Neuronal stem cell (in vitro differentiated cells): ENCODE measurements around the gene LIX1L.
"Not testable (repeated sequence)": the region's sequence is repeated elsewhere in the genome, so short reads cannot be mapped to it uniquely, and the experiment has no call there.

ENCODE experiments used
- DNase-seq: peaks from one replicate; pipeline ENCODE4 v3.0.0-alpha.2; 2013; ENCODE audit warnings: low spot score
- H2AFZ ChIP-seq: one replicate; pipeline ENCODE4 v1.6.1; 2013; ENCODE audit warnings: mild to moderate bottlenecking, low read length, inconsistent platforms
- H2AK5ac ChIP-seq: 2 replicates; pipeline ENCODE4 v1.6.1; 2013; ENCODE audit warnings: low read depth, mild to moderate bottlenecking, inconsistent platforms, low read length, moderate library complexity, mixed read lengths
- H2BK120ac ChIP-seq: 2 replicates; pipeline ENCODE4 v1.6.1; 2013; ENCODE audit warnings: low read depth, mild to moderate bottlenecking, inconsistent platforms, low read length, moderate library complexity, mixed read lengths
- H2BK12ac ChIP-seq: one replicate; pipeline ENCODE4 v1.6.1; 2013; ENCODE audit warnings: low read length, inconsistent platforms
- H2BK15ac ChIP-seq: 2 replicates; pipeline ENCODE4 v1.6.1; 2013; ENCODE audit warnings: mild to moderate bottlenecking, low read length, inconsistent platforms, mixed read lengths
- H2BK5ac ChIP-seq: one replicate; pipeline ENCODE4 v1.6.1; 2013; ENCODE audit warnings: inconsistent platforms, mild to moderate bottlenecking, low read length, moderate library complexity
- H3K14ac ChIP-seq: one replicate; pipeline ENCODE4 v1.6.1; 2013; ENCODE audit warnings: low read length, inconsistent platforms
- H3K18ac ChIP-seq: 2 replicates; pipeline ENCODE4 v1.6.1; 2013; ENCODE audit warnings: low read length, inconsistent platforms
- H3K23ac ChIP-seq: 2 replicates; pipeline ENCODE4 v1.6.1; 2013; ENCODE audit warnings: low read depth, mild to moderate bottlenecking, mixed read lengths, low read length, inconsistent platforms; ENCODE audit not compliant: poor library complexity
- H3K27ac ChIP-seq: replicated peaks from 3 replicates; pipeline ENCODE4 v1.5.1; 2013; ENCODE audit warnings: low read length, inconsistent platforms
- H3K27me3 ChIP-seq, 3 experiments: 2 replicates each; pipeline ENCODE4 v1.6.1; 2013; ENCODE audit warnings: low read length in 3 of 3, mild to moderate bottlenecking in 2 of 3, inconsistent platforms in 1 of 3, low read depth in 1 of 3, mixed read lengths in 1 of 3, moderate library complexity in 1 of 3; ENCODE audit not compliant: control insufficient read depth in 3 of 3, insufficient read depth in 3 of 3
- H3K36me3 ChIP-seq, 2 donors: replicated peaks in 1 of 2; 2 replicates each; pipeline ENCODE4 v1.6.1; 2013; ENCODE audit warnings: low read length in 2 of 2; ENCODE audit not compliant: control insufficient read depth in 2 of 2, insufficient read depth in 2 of 2
- H3K4ac ChIP-seq: 2 replicates; pipeline ENCODE4 v1.6.1; 2013; ENCODE audit warnings: inconsistent platforms, mild to moderate bottlenecking, low read length, moderate library complexity
- H3K4me1 ChIP-seq, 2 donors: 1 replicate in 1 of 2; 2 replicates in 1 of 2; pipeline ENCODE4 v1.6.1; 2013; ENCODE audit warnings: low read length in 2 of 2, low read depth in 1 of 2; ENCODE audit not compliant: control insufficient read depth in 2 of 2, insufficient read depth in 1 of 2
- H3K4me2 ChIP-seq: one replicate; pipeline ENCODE4 v1.6.1; 2013; ENCODE audit warnings: mild to moderate bottlenecking, low read length, inconsistent platforms; ENCODE audit not compliant: insufficient read depth, poor library complexity, severe bottlenecking
- H3K4me3 ChIP-seq, 2 donors: 2 replicates each; pipeline ENCODE4 v1.5.1; 2013; ENCODE audit warnings: low read length in 2 of 2, mild to moderate bottlenecking in 2 of 2, inconsistent platforms in 1 of 2, moderate library complexity in 1 of 2
- H3K79me1 ChIP-seq: one replicate; pipeline ENCODE4 v1.6.1; 2013; ENCODE audit warnings: low read depth, mild to moderate bottlenecking, inconsistent platforms, low read length, moderate library complexity
- H3K9ac ChIP-seq: one replicate; pipeline ENCODE4 v1.6.1; 2013; ENCODE audit warnings: mild to moderate bottlenecking, low read depth, low read length, inconsistent platforms; ENCODE audit not compliant: poor library complexity
- H3K9me3 ChIP-seq, 2 donors: replicated peaks in 1 of 2; 2 replicates each; pipeline versions ENCODE3 to v1.6.1; 2013; ENCODE audit warnings: low read length in 2 of 2, mild to moderate bottlenecking in 2 of 2, inconsistent platforms in 1 of 2, low read depth in 1 of 2, mixed read lengths in 1 of 2, moderate library complexity in 1 of 2; ENCODE audit not compliant: control insufficient read depth in 2 of 2, insufficient read depth in 1 of 2
- H4K8ac ChIP-seq: one replicate; pipeline ENCODE4 v1.6.1; 2013; ENCODE audit warnings: low read depth, mild to moderate bottlenecking, inconsistent platforms, low read length, moderate library complexity
- H4K91ac ChIP-seq: one replicate; pipeline ENCODE4 v1.6.1; 2013; ENCODE audit warnings: low read length, low read depth, mild to moderate bottlenecking, inconsistent platforms; ENCODE audit not compliant: poor library complexity
- WGBS, 2 donors: extraction: QIAGEN DNeasy Blood & Tissue Kit; methylation state at CpG; one replicate each; pipeline ENCODE4 v1.1.7; 2013; ENCODE audit warnings: missing lambda C conversion rate in 2 of 2, mixed read lengths in 1 of 2; ENCODE audit not compliant: insufficient read length in 2 of 2, insufficient replicate concordance in 1 of 2; ENCODE audit errors: extremely low coverage in 2 of 2; 5-methylcytosine and 5-hydroxymethylcytosine counted together

The LIX1L gene

DNA sequence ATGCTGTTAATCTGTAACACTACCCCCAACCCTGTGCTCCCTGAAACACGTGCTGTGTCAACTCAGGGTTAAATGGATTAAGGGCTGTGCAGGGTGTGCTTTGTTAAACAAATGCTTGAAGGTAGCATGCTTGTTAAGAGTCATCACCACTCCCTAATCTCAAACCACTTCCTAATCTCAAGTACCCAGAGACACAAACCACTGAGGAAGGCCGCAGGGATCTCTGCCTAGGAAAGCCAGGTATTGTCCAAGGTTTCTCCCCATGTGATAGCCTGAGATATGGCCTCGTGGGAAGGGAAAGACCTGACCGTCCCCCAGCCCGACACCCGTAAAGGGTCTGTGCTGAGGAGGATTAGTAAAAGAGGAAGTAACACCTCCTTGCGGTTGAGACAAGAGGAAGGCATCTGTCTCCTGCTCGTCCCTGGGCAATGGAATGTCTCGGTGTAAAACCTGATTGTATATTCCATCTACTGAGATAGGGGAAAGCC is 25.3 kb downstream of the LIX1L start:
- not testable (repeated sequence) for H2BK5ac ChIP-seq, H3K27ac ChIP-seq

DNA sequence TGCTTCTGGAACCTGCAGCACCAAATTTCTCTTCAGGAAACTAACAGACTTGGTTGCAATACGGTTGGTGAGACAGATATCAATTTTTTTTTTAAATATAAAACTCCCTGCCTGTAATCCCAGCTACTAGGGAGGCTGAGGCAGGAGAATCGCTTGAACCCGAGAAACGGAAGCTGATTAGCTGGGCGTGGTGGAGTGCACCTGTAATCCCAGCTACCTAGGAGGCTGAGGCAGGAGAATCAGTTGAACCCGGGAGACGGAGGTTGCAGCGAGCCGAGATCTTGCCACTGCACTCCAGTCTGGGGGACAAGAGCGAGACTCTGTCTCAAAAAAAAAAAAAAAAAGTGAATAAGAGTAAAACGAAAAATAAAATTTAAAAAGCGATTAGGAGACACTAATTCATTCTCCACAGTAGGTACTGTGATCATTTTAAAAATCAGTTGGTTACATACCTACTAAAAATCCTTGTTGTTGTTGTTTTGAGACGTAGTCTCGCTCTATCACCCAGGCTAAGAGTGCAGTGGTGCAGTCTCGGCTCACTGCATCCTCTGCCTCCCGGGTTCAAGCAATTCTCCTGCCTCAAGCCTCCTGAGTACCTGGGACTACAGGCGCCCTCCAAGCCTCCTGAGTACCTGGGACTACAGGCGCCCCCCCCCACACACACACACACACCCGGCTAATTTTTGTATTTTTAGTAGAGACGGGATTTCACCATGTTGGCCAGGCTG is 29.7 kb downstream of the LIX1L start:
- peaks cover 1 to 5% of the 10 kb centered on the region in 2 donors for H3K4me1 ChIP-seq
- peak overlapping the region; percentile 67 for H3K4me2 ChIP-seq
- no peak overlapping the region for H2BK5ac ChIP-seq
- no peaks in the 10 kb centered on the region for H3K9me3 ChIP-seq
- H3K4ac ChIP-seq: no peak overlapping the region
- peak overlapping the region; percentile 13 for H2AFZ ChIP-seq
- no peak overlapping the region for H2BK15ac ChIP-seq
- no peak overlapping the region for H3K23ac ChIP-seq
- no peak overlapping the region for H4K91ac ChIP-seq
- no peak for DNase-seq
- H2AK5ac ChIP-seq: peak overlapping the region; percentile 68
- peak overlapping the region; percentile 77 for H3K9ac ChIP-seq
- H2BK120ac ChIP-seq: no peak overlapping the region
- peak overlapping the region; percentile 15 for H3K18ac ChIP-seq
- peaks cover 5% of the 10 kb centered on the region for H3K79me1 ChIP-seq
- peaks cover 7 to 29% of the 10 kb centered on the region in 2 donors for H3K36me3 ChIP-seq
- no peaks in the 10 kb centered on the region for H3K27me3 ChIP-seq
- no peak overlapping the region for H2BK12ac ChIP-seq
- no peak overlapping the region for H4K8ac ChIP-seq
- H3K14ac ChIP-seq: no peak overlapping the region
- no CpG with 5 or more reads among the region's 20 CpGs for WGBS, 2 donors
- peak overlapping the region; percentile 60 for H3K27ac ChIP-seq
- H3K4me3 ChIP-seq: peak overlapping the region; percentile 76 to 82

More for the DNA sequence above, 25.3 kb downstream of the LIX1L start:
- H3K36me3 ChIP-seq: peaks cover 0 to 37% of the 10 kb centered on the region in 2 donors
- not testable (repeated sequence) for H3K23ac ChIP-seq, H3K79me1 ChIP-seq, H3K27me3 ChIP-seq, H3K4ac ChIP-seq, H2BK15ac ChIP-seq, H4K8ac ChIP-seq, H2BK12ac ChIP-seq, H3K9me3 ChIP-seq, H3K18ac ChIP-seq, H3K4me2 ChIP-seq, H2AK5ac ChIP-seq, H2BK120ac ChIP-seq, H3K14ac ChIP-seq, H2AFZ ChIP-seq, H4K91ac ChIP-seq, H3K9ac ChIP-seq, H3K4me1 ChIP-seq, DNase-seq, H3K4me3 ChIP-seq
- WGBS, 2 donors: no CpG with 5 or more reads among the region's 9 CpGs

DNA sequence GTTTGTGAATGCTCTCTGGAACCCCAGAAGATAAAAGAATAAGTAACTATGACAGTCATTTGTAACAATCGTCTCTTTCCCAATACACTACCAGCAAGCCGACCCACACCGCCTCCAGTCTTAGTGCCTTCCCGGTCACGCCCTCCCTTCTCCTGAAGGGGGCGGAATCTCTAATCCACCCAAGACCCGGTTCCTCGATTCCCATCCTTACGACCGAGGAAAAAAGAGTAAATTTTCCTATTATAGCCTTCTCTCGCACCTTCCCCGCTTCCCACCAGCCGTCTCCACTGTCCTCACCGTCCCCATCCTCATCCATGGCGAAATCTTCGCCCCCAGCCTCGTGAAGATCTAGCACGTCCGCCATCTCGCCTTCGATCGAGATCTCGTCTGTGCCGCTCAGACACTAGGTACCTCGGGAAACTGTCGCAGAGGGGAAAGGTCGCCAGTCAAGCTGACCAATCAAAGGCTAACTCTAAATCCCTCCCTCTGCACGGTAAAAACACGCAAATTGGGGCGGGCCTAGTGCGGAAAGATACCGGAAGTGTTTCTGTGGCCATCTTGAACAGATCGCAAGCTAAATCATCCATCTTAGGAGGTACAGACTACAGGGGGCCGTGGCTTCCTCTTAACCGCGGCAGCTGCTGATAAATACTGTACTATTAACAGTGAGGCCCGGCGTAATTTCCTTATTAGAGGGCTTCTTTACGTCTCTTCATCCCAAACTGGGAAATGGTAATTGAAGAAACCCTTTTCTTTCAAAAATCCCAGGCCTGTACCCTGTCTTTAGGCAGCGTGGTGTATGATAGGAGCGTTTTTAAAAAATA is 30.5 kb downstream of the LIX1L start, which contains the start of gene RBM8A:
RBM8A (minus strand) TSS at position 422 of the 824 bp plus-strand sequence; CDS start at position 364, 58 bp downstream.
- peak; percentile 94 for DNase-seq
- H2AK5ac ChIP-seq: peak within 1 kb of the TSS; percentile 68
- H3K4me3 ChIP-seq: peak within 1 kb of the TSS; percentile 76 to 91
- H2AFZ ChIP-seq: peak within 1 kb of the TSS; percentile 72
- H3K9me3 ChIP-seq: no peaks in the 10 kb centered on the region
- no peak within 1 kb of the TSS for H2BK15ac ChIP-seq
- no peak within 1 kb of the TSS for H2BK12ac ChIP-seq
- H3K4me2 ChIP-seq: peak within 1 kb of the TSS; percentile 67
- H3K9ac ChIP-seq: peak within 1 kb of the TSS; percentile 86
- H2BK5ac ChIP-seq: no peak within 1 kb of the TSS
- peak within 1 kb of the TSS; percentile 84 for H3K27ac ChIP-seq
- H3K36me3 ChIP-seq: peaks cover 7 to 35% of the 10 kb centered on the region in 2 donors
- no peak within 1 kb of the TSS for H2BK120ac ChIP-seq
- WGBS, 2 donors: no CpG with 5 or more reads among the region's 41 CpGs
- H3K18ac ChIP-seq: peak within 1 kb of the TSS; percentile 92
- H4K8ac ChIP-seq: no peak within 1 kb of the TSS
- H4K91ac ChIP-seq: no peak within 1 kb of the TSS
- no peak within 1 kb of the TSS for H3K23ac ChIP-seq
- H3K14ac ChIP-seq: no peak within 1 kb of the TSS
- no peaks in the 10 kb centered on the region for H3K27me3 ChIP-seq
- H3K4me1 ChIP-seq: peaks cover 1 to 5% of the 10 kb centered on the region in 2 donors
- H3K4ac ChIP-seq: no peak within 1 kb of the TSS
- peaks cover 5% of the 10 kb centered on the region for H3K79me1 ChIP-seq

DNA sequence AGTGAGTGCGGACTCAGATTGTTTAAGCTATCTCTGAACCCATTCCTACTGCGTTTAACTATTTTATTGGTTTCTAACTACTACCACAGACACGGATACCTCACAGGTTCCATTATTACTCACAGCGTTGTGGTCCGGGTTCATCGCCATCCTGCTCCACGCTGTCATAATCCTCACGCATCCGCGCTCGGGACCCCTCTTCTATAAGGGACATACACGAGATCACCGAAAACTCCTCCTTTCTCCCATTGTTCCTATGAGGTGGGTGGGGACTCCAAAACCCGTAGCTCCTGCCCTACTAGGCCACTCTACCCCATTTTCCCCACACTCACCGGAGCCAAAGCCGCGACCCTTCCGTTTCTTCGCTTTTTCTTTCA is 31.1 kb downstream of the LIX1L start:
- H2BK5ac ChIP-seq: no peak overlapping the region
- no peaks in the 10 kb centered on the region for H3K27me3 ChIP-seq
- H3K14ac ChIP-seq: no peak overlapping the region
- H3K23ac ChIP-seq: no peak overlapping the region
- H2AFZ ChIP-seq: peak overlapping the region; percentile 72
- H3K79me1 ChIP-seq: peaks cover 5% of the 10 kb centered on the region
- H4K91ac ChIP-seq: no peak overlapping the region
- H3K4ac ChIP-seq: no peak overlapping the region
- H3K9me3 ChIP-seq: no peaks in the 10 kb centered on the region
- H2BK12ac ChIP-seq: no peak overlapping the region
- no peak overlapping the region for H4K8ac ChIP-seq
- H3K27ac ChIP-seq: no peak overlapping the region
- no peak overlapping the region for H2BK120ac ChIP-seq
- H2BK15ac ChIP-seq: no peak overlapping the region
- H3K18ac ChIP-seq: no peak overlapping the region
- peaks cover 1 to 5% of the 10 kb centered on the region in 2 donors for H3K4me1 ChIP-seq
- H3K4me3 ChIP-seq: peak overlapping the region; percentile 76 to 91
- peak overlapping the region; percentile 55 for H3K4me2 ChIP-seq
- DNase-seq: no peak
- H2AK5ac ChIP-seq: no peak overlapping the region
- H3K36me3 ChIP-seq: peaks cover 7 to 40% of the 10 kb centered on the region in 2 donors
- no CpG with 5 or more reads among the region's 19 CpGs for WGBS, 2 donors
- no peak overlapping the region for H3K9ac ChIP-seq
